ENCODE measurements around the gene GABBR2. TPM values are rescaled to one million over a fixed set of nuclear protein-coding genes. Genes with fewer than 3 reads are reported as not detected.

GABBR2 gene
- total and polyA plus RNA-seq, 2 experiments from 2014 or later, result 0.89 to 1.3 TPM

DNA sequence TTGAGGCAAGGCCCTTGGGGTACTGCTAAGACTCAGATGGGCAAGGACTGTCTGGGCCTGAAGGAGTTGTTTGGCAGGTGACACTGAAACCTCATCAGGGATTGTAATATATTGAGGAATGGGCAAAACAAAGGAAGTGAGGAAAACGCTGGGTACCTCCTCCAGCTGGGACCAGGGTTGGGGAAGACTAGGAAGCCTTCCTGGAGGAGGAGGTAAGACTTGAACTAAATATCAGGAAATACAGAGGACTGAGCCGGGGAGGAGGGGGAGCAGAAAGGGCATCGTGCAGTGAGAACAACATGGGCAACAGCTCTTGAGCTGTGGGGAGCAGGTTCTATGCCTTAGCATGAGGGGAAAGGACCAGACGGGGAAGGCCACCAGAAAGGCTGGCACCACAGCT is 144.0 kb downstream of the GABBR2 start:
- H3K27ac Mint-ChIP-seq, result no peak overlapping the region
- Histone ChIP-seq H3K36me3 (ENCODE audit: insufficient read depth) (no peaks in the 10 kb centered on the region), H3K27me3 (ENCODE audit: insufficient read depth) (no peaks in the 10 kb centered on the region), H3K4me2 (no peak overlapping the region), H3F3A (replicated peaks; ENCODE audit: low read depth) (no peaks in the 10 kb centered on the region), H3K27ac (ENCODE audit: low read depth) (no peak overlapping the region), H2AFZ (no peak overlapping the region), H3K4me1 (ENCODE audit: insufficient read depth) (no peaks in the 10 kb centered on the region), H3K79me2 (replicated peaks; ENCODE audit: insufficient read depth) (no peaks in the 10 kb centered on the region), H3K4me3 (no peak overlapping the region), H3K9me2 (ENCODE audit: insufficient read depth) (no peaks in the 10 kb centered on the region), H4K20me1 (replicated peaks; ENCODE audit: insufficient read depth) (no peaks in the 10 kb centered on the region)
- no peaks in the 10 kb centered on the region for H3K9me3 Mint-ChIP-seq
- ATAC-seq (no peak), DNase-seq (ENCODE audit: low spot score) (no peak)
- no peaks in the 10 kb centered on the region; the same call in 2 of the 3 replicates for H3K4me1 Mint-ChIP-seq
- H3K27me3 Mint-ChIP-seq (ENCODE audit: insufficient read depth, low read depth, poor library complexity), result peaks cover 2% of the 10 kb centered on the region
- TF ChIP-seq NANOG (IDR thresholded peaks at IDR 0.05; ENCODE audit: borderline replicate concordance), result no peak
- no peak for TF ChIP-seq CREB1 (CRISPR knock-in tag; IDR thresholded peaks at IDR 0.05; ENCODE audit: low read depth)
- TF ChIP-seq STAT1 (IDR thresholded peaks at IDR 0.05; ENCODE audit: unreplicated experiment), result no peak
- no peak for TF ChIP-seq EZH2phosphoT487 (IDR thresholded peaks at IDR 0.05; ENCODE audit: unreplicated experiment)
- TF ChIP-seq ZNF462 (CRISPR knock-in tag; IDR thresholded peaks at IDR 0.05), result no peak
- TF ChIP-seq ZNF331 (CRISPR knock-in tag; IDR thresholded peaks at IDR 0.05; ENCODE audit: low read depth), result no peak
- TF ChIP-seq, protein P1, sequence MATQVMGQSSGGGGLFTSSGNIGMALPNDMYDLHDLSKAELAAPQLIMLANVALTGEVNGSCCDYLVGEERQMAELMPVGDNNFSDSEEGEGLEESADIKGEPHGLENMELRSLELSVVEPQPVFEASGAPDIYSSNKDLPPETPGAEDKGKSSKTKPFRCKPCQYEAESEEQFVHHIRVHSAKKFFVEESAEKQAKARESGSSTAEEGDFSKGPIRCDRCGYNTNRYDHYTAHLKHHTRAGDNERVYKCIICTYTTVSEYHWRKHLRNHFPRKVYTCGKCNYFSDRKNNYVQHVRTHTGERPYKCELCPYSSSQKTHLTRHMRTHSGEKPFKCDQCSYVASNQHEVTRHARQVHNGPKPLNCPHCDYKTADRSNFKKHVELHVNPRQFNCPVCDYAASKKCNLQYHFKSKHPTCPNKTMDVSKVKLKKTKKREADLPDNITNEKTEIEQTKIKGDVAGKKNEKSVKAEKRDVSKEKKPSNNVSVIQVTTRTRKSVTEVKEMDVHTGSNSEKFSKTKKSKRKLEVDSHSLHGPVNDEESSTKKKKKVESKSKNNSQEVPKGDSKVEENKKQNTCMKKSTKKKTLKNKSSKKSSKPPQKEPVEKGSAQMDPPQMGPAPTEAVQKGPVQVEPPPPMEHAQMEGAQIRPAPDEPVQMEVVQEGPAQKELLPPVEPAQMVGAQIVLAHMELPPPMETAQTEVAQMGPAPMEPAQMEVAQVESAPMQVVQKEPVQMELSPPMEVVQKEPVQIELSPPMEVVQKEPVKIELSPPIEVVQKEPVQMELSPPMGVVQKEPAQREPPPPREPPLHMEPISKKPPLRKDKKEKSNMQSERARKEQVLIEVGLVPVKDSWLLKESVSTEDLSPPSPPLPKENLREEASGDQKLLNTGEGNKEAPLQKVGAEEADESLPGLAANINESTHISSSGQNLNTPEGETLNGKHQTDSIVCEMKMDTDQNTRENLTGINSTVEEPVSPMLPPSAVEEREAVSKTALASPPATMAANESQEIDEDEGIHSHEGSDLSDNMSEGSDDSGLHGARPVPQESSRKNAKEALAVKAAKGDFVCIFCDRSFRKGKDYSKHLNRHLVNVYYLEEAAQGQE (IDR thresholded peaks at IDR 0.05; ENCODE audit: unreplicated experiment), result no peak
- no peak for TF ChIP-seq JUNB (IDR thresholded peaks at IDR 0.05; ENCODE audit: unreplicated experiment)
- TF ChIP-seq ZNF114 (CRISPR knock-in tag; IDR thresholded peaks at IDR 0.05), result no peak
- no peak for TF ChIP-seq ETS1 (IDR thresholded peaks at IDR 0.05)
- no peak for TF ChIP-seq CTCF (conservative IDR thresholded peaks at IDR 0.05; ENCODE audit: low read depth in 2 of 2)
- TF ChIP-seq EZH2 (IDR thresholded peaks at IDR 0.05; ENCODE audit: low read depth, unreplicated experiment), result no peak
- no peak for TF ChIP-seq POLR2AphosphoS5 (IDR thresholded peaks at IDR 0.05; ENCODE audit: low read depth)
- H3K36me3 Mint-ChIP-seq (ENCODE audit: low read depth), result no peaks in the 10 kb centered on the region
- no peak overlapping the region for H3K4me3 Mint-ChIP-seq

Measured in GM23338 (cell line).